AG08395 (cell line): ENCODE data around the gene UBE2I.
"Not testable (repeated sequence)": the region's sequence is repeated elsewhere in the genome, so short reads cannot be mapped to it uniquely, and the experiment has no call there.

ENCODE experiments used
- DNase-seq: peaks from one replicate; pipeline ENCODE4 v3.0.0; 2012; ENCODE audit warnings: mixed read lengths, low spot score

Gene UBE2I

DNA sequence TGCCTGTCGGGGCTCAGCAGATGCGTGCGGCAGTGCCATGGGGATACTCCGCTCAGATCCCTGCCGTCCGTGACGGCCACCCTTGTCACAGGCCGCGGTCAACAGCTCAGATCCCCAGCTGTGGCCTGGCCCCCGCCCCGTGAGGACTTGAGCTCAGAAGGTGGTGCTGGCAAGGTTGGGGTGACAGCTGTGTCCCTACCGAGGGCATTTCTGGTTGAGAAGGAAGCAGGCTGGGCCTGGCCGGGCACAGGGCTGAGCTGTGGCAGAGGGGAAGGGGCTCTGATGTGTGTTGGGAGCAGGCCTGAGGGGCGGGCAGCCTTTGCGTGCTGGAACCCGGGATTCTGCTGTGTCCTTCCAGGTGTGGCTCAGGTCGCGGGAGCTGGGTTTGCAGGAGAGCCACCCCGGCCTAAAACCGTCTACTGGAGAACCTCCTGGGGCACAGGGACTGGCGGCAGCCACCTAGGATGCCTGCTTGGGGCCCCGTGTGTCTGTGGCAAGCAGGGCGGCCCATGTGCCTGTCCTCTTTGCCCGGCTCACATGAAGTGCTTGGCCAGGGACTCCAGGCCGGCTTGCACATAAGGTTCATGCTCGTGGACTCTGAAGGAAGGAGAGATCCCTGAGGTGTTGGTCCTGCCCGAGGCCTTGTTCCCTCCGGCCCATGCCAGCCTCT, 5.1 kb downstream of the UBE2I start:
- no peak for DNase-seq

DNA sequence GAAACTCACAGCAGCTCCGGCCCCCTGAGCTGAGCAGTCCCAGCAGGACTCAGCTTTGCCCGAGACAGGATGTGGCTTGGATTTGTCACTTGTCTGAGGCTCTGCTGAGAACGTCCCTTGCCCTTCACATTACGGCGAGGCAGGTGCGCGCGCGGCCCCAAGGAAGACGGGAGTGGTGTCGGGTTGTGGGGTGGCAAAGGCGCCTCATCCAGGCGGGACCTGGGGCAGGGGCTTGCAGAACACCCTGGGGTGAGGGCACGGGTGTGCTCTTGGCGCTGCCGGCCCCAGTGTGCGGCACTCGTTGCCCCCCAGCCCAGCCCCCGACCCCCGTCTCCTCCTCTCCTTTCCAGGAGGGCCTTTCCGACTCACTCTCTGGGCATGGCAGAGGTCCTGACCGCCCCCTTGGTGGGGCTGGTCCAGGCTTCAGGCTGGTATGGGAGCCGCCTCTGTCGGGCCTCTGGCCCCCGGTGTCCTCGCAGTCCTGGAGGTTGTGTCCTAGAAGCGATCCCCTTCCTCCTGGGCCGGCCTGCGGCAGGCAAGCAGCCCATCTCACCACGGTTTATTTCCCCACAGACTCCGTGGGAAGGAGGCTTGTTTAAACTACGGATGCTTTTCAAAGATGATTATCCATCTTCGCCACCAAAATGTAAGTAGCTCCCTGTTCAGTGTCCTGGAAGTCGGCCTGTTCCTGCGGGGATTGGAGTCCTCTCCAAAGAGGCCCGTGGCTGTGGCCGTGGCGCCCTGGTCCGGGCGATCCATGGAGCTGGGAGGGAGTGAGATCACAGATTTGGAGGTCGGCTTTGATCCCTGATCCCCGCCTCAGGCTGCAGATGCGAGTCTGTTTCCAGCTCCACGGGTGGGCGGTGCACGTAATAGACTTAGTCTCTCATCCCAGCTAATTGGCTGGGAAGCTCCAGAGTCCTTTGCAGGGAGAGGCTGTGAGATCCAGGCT, 5.9 kb downstream of the UBE2I start:
- DNase-seq = no peak

DNA sequence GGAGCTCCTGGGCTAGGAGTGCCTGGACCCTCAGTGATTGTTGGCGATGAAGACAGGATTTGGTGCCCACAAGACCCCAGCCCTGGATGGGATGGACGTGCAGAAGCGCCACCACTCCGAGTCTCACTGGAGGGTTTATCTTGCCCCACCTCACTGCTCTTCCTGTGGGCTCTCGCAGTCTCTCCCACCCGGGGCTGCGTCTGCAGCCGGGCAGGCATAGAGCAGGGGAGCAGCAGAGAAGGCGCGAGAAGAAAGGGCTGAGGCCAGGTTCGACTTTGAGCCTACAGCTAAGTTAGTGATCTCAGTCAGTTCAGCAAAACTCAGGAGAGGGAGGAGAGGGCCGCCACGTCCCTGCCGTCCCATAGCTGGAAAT, 6.6 kb downstream of the UBE2I start:
- no peak for DNase-seq

DNA sequence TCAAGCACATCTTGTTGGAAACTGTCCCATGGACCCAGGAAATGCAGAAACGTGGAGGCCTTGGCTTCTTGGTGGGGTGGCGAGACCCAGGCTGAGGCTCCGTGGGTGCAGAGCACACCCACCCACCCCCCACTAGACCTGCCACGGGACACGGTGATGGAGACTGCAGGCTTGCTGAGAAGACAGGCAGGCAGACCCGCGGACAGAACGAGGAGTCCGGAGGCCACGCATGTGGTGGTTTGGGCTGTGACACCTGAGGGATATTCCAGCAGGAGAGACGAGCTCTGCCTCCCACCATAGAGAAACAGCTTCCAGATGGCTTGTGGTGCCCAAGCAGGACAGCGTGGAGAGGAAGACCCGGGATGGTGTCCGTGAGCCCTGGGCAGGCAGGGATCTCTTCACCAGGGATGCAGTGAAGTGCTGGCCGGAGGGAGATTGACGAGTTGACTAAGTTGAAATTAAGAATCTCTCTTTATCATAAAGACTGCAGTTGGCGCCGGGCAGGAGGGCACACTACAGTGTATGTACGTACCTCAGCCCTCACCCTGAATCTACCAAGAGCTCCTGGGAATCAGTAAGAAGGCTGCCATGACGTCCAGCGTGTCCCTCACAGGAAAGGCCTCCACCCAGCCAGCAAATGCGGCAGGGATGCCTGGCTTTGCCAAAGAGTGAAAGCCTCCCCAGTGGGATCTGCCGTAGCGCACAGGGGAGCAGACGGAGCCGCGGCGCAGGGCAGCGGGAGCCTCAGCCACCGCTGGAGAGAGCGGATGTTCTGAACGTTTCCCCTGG, 8.2 kb downstream of the UBE2I start:
- no peak for DNase-seq

DNA sequence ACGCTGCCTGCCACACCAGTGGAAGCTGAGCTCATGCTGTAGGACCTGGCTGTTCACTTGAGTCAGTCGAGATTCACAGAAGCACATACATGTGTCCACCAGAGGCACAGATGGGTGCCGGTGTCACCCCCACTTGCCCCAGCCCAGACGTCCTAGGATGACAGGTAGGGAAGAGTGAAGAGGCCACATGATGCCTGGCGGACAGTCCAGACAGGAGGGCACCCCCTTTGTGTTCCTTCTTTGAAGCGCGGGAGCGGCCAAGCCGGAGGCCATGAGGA, 8.8 kb downstream of the UBE2I start:
- DNase-seq = no peak

DNA sequence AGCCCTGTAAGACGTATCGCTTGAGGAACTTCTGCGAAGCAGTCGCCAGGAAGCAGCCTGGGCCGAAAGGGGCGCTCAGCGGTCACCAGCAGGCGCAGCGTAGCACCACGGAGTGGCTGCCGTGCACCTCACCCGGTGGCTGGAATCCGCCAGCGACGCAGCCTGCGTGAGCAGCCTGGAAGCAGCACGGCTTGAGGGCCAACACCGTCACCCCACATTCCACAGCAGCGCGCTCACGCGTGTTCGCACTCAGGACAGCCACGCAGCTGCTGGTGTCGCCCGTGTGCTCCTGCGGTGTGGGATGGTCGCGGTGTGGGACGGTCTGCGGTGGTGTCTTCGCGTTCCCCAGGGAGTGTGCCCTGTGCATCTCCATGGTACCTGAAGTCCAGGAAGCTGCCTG, 9.6 kb downstream of the UBE2I start:
- DNase-seq = no peak

DNA sequence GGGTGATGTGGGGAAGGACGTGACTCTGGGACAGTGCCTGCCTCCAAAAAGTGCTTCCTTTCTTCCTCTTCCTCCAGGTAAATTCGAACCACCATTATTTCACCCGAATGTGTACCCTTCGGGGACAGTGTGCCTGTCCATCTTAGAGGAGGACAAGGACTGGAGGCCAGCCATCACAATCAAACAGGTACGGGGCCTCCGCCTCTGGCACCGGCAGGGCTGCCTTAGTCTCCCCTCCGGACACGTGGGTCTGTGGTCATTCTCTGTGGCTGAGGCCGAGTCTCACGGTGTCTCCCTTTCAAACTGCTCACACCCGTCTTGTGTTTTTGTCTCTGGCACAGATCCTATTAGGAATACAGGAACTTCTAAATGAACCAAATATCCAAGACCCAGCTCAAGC, 10.7 kb downstream of the UBE2I start:
- no peak for DNase-seq

DNA sequence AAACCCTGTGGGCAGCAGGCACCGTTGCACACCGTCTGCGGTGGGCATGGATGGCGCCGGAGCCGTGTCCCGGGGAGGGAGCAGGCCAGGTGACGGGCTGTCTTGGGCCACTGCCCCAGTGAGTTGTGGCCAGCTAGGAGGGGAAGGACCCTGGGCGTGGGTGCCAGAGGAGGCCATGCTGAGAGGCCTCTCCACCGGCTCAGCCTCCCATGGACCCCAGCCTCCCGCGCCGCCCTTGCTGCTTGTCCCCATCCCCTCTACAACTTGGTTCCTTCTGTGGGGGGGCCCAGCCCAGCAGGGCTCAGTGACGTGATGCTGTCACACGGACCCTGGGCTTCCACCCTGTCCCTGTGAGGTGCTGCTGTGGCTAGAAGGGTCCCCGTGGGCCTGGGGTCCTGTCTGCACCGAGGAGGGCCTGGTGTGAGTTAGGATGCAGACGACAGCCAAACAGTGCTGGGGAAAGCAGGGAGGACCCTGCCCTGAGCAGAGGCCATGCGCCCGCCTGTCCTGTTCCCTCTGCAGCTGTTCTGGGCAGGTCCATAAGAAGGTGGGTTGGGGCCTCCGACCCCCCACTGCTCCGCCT, 11.3 kb downstream of the UBE2I start:
- no peak for DNase-seq

DNA sequence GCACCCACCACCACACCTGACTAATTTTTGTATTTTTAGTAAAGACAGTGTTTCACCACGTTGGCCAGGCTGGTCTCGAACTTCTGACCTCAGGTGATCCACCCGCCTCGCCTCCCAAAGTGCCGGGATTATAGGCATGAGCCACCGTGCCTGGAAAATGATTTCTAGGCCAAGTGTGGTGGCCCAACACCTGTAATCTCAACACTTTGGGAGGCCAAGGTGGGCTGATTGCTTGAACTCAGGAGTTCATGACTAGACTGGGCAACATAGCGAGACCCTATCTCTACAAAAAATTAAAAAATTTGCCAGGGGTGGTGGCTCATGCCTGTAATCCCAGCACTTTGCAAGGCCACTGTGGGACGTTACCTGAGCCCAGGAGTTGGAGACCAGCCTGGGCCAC, 13.0 kb downstream of the UBE2I start:
- no peak for DNase-seq

DNA sequence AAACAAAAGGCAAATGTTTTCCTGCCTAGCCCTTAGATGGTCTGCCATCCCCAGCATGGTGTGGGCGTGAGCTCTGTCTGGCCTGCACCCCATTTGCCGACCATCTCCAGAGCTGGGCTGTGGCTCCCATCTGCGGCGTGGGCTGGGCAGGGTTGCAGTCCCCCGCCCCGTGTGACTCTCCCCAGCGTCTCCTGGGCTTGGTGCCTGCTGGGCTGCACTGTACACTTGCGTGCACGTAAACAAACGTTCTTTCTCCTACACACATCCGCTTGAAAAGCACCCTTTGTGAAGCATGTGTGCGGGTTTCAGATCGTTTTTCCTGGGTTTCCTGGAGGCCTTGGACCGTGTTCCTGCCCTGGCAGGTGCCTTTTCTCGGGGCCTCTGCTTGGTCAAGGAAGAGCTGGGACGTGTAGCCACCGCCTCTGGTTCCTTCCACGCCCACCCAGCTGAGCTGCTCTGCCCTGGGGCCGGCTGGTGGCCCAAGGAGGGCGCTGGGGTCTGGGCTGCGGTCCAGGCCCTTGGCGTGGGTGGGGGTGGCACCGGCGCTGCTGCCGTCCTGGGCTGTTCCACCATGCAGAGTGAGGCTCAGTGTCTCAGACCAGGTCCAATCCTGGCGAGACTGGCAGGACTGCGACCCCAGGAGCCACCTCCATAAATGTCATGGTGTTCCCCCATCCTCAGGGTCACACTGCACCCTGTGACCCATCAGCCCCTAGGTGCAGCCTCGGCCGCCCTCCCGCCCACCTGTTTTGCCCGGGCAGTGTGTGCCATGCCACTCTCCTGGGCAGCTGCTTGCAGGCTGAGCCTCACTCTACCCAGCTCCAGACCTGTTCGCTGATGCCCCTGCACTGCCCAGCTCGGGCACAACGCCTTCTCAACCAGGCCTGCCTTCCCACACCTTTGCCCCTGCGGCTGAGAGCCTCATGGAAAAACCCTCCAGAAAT, 14.1 kb downstream of the UBE2I start:
- no peak for DNase-seq

DNA sequence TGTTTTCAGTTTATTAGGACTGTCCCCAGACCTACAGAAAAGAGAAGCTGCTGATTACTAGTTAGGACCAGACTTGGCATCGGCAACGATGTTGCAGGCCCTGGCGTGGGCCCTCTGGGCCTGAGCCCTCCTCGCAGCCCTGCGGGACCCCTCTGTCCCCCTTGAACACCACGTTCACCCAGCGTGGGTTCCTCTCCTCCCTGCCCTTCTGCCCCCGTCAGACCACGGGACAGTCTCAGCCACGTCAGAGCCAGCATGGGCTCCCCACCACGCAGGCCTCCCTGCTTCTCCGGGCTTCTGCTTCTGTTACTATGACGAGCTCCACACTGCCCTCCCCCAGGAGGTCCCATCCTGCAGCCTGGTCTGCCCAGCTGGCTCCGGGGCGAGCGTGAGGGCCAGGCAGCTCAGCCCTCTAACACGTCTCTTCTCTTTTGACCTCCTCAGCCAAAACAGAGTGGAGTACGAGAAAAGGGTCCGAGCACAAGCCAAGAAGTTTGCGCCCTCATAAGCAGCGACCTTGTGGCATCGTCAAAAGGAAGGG, 14.9 kb downstream of the UBE2I start:
- DNase-seq = no peak

DNA sequence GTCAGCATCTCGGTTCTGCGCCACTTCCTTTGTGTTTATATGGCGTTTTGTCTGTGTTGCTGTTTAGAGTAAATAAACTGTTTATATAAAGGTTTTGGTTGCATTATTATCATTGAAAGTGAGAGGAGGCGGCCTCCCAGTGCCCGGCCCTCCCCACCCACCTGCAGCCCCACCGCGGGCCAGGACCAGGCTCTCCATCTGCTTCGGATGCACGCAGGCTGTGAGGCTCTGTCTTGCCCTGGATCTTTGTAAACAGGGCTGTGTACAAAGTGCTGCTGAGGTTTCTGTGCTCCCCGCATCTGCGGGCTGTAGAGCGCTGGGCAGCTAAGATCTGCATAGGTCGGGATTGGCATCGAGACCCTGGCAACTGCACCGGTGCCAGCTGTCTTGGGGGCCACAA, 15.8 kb downstream of the UBE2I start:
- no peak for DNase-seq

DNA sequence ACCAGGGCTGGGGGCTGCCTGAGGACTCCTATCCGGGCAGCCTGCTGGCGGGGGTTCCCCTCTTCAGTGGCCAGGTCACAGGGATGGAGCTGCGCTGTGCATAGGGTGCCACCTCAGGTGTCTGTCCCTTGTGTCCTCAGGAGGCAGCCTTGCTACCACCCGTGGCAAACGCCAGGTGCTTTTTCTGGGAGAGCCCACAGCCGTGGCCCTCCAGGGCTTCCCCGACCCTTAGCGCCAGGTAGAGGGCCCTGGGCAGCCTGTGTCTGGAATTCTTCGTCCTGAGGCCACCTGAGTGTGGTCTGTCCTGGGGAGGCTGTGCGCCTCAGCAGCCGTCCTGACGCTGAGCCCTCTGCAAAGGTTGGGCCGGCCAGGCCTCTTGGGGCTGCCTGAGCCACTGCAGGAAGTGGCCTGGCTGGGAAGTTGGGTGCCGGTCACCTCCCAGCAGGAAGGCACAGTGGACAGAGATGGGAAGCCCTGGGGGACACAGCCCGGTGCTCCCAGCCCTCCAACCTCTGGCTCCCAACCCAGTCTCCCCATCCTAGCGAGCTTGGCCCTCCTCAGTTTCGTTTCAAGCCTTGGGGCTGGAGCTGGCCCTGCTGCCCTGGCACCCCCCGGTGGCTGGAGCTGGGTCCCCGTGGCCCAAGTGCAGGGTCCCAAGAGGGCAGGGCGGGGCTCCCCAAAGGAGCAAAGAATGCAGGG, 16.4 kb downstream of the UBE2I start:
- no peak for DNase-seq

DNA sequence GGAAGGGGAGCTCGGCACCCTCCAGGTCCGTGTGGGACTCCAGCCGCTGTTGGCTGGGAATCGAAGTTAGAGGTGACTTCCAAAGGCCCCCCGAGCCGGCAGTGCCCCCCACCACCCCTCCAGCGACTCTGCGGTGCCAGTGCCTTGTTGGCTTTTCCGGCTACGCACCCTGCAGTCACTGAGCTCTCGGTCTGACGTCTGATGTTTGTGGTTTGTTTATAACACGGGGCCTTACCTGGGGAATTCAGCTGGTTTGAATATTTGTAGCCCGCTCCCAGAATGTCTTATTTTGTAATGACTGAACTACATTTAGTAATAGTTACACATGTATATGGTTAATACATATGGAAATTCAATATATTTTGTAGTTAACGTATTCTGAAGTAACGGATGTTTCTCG, 17.0 kb downstream of the UBE2I start:
- DNase-seq = no peak

DNA sequence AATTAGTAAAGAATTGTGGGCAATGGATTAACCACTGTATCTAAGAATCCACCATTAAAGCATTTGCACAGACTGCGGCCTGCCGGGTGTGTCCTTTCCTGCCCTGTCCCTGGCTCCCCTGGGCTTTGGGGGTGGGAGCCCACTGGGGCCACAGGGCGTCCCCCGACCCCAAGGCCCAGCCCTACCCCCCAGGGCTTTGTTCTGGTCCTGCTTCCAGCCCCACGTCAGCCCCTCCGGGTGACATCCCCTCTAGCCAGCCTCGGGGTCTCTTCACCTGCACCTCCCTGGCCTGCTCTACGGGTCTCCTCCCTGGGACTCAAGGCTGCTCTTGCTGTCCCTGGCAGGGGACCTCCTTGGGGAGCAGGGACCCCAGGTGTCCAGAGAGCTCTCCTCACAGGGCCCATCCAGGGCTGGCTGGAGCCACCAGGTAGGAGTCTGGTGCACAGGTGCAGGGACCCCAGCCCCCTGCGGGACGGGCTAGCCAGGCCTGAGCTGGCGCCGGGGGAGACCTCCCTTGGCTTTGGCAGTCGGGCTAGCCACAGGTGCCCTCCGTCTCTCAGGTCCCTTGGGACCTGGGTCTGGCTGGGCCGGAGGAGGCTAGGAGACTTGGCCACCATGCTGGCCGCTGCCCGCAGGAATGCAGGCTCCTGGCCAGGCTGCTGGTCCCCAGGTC, 17.6 kb downstream of the UBE2I start:
- DNase-seq = no peak

DNA sequence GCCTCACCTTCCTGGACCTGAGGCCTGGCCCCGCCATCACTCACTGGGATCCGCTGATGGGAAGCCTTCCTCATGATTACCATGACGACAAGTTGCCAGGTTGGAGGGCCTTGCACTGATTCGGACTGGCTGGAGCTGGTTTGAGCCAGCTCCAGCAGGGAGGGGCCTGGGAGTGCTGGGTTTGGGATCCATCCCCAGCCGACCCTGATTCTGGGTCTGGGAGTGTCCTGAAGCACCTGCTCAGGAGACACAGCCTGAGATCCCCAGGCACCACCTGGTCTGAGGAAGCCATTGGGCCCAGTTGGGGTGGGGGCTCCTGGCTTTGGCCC, 18.1 kb downstream of the UBE2I start:
- DNase-seq = no peak

DNA sequence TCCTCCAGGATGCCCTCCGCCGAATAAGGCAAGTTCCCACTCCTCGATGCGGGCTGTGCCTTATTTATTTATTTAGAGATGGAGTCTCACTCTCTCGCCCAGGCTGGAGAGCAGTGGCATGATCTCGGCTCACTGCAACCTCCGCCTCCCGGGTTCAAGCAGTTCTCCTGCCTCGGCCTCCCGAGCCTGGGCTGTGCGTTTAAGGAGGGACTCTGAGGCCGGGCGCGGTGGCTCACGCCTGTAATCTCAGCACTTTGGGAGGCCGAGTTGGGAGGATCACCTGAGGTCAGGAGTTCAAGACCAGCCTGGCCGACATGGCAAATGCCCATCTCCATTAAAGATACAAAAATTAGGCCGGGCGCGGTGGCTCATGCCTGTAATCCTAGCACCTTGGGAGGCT, 18.7 kb downstream of the UBE2I start:
- not testable (repeated sequence) for DNase-seq

DNA sequence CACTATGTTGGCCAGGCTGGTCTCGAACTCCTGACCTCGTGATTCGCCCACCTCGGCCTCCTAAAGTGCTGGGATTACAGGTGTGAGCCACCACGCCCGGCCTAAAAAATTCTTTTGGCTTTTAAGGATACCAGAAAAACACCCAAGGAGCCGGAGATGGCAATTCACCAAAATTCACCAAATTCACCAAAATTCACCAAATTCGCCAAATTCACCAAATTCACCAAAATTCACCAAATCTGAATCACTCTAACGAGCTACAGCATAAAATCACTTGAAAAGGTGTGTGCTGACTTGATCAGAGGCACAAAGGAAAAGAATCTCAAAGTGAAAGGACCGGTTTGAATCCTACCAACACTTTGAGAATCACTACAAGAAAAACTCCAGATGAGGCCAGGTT, 19.5 kb downstream of the UBE2I start:
- DNase-seq = not testable (repeated sequence)

DNA sequence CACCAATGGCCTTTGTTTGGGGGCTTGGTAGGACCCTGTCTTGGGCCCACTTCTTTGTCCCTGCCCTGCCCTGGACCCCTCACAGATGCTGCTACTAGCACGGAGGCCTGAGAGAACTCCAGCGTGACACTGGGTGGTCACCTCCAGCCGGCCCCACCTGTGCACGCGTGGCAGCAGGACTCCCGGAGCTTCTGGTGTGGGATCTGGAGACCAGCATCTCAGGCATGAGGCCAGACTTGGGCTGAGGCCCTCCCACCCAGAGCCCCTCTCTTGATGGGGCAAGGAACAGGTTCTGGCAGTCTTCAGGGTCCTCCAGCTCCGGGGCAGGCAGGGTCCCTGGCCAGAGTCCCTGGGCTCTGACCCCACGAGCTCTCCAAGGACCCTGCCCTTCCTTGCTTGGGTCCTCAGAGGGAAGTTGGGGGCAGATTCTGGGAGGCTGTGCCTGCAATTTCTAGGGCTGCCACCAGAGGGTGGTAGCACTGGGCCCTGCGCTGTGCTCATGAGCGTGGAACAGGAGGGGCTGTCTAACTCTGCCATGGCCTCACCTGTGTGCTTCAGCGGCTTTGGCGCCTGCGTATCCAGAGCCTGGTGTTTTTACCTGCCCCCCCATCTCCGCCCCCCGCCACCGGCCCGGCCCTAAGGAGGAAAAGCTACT, 21.0 kb downstream of the UBE2I start:
- DNase-seq = no peak
